ENCODE results near the gene ZNF597. TPM values are rescaled to one million over a fixed set of nuclear protein-coding genes. Genes with fewer than 3 reads are reported as not detected.
"Not testable (repeated sequence)": the region's sequence is repeated elsewhere in the genome, so short reads cannot be mapped to it uniquely, and the experiment has no call there.

Gene ZNF597
- total RNA-seq, 2 donors from 2014 or later, result 2.0 to 3.1 TPM

DNA sequence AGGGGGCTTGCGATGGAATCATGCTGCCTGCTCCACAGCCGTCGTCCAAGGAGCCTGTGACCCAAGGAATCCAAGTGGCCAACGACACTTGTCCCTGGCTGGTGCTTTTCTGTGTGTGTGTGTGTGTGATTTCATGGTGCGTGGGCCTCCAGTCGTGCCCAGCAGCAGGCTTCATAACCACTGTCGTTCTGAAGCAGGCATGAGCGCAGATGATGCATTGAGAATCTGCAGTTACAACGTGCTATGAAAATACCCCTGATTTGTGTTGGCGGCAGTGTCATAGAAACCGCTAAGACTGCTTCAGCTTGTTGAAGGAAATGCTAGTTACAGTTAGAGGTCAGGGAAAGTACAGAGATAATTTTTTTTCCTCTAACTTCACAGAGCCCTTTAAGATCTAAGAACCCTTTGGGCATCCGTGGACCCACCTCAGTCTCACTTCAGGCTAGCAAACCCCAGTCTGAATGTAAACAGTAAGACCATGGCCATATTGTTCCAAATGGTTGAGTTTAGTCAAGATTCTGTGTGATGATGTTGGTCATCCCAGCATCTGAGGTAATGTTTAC lies 36.4 kb upstream of the ZNF597 start:
- ATAC-seq (peak; percentile 11 to 46), DNase-seq (ENCODE audit: low spot score in 2 of 2) (no peak)
- no peaks in the 10 kb centered on the region for H3K9me3 Mint-ChIP-seq
- H3K27ac Mint-ChIP-seq, result peak overlapping the region; percentile 48 to 79
- H3K36me3 Mint-ChIP-seq, result peaks cover 0 to 5% of the 10 kb centered on the region in 2 donors

DNA sequence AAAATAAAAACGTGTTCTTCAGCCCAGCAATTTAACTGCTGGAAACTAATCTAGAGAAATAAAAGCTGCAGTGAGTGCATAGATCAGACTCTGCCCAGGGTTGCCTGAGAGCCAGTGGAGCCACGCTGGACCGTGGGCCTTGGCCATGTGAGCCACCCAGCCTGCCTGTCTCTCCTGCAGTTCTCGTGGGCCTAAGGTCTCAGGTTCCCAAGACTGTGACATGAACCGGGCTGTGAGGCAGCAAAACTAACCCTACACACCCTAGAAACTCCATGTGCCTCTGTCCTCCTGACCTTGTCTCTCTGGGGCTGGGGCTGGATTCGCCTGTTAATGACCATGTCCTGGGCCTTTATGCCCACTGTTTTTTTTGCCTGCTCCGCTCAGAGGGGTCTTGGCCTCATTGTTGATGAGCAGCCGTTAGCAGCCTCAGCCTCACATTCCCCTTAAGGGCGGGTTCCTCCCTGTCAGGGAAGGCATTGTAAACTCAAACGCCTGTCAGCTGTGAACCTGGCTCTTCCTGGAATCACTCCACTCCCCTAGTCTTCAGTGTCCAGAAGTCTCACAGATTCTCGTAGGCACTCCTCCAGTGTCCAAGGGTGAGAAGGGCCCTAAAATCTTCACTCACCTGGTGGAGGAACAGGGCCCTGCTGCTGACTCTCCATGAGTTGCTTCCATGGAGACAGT lies 35.1 kb upstream of the ZNF597 start:
- ATAC-seq (no peak), DNase-seq (ENCODE audit: low spot score in 2 of 2) (no peak)
- Mint-ChIP-seq H3K36me3 (peaks cover 0 to 5% of the 10 kb centered on the region in 2 donors), H3K27ac (peak overlapping the region in 1 of 2 donors; percentile 52), H3K9me3 (no peaks in the 10 kb centered on the region)

DNA sequence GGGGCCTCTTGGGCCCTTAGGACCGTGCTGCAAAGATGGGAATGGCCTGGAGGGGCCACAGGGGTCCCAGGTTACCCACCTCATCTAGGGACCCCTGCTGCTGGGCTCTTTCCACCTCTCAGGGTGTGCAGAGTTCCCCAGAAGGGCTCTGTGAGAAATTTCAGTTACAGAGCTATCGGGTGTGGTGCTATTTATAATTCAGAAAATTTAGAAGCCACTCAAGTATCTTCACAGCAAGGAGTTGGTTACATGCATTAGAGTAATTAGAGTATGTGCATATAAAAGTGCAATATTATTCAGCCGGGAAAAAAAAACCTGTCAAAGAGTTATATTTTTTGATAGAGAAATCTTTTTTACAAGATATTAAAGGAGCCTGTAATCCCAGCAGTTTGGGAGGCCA lies 33.1 kb upstream of the ZNF597 start:
- no peak for DNase-seq (ENCODE audit: low spot score in 2 of 2)

DNA sequence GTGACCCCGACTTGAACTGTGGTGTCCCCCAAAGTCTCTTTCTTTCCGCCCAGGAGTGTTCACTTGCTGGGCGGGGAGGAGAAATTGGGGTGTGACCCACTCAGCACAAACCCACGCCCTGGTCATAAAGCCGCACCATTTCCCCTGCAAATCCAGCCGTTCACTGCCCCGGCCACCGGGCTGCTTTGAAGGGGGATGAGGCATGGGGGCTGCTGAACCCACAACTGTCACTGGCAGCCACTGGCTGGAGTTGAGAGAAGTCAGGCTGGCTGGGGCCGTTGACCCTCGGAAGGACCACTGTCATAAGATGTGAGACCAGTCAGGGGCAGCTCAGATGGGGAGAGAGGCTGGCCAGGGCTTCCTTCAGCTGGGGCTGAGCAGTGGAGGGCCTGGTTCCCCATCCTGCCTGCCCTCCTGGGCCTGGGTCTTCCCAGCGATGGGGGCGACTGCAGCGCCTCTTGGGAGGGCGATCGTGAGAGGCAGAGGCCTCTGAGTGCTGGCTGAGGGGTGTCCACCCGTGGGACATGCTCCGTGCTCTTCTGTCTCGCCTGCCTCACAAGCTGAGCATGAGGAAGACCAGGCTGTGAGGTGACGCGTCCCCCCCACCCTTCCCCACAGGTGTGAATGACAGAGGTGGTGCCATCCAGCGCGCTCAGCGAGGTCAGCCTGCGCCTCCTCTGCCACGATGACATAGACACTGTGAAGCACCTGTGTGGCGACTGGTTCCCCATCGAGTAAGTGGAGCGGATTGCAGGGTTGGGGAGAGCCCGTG lies 32.5 kb upstream of the ZNF597 start:
- no peak for ATAC-seq
- Mint-ChIP-seq H3K36me3 (peaks cover 4 to 16% of the 10 kb centered on the region in 2 donors), H3K9me3 (peaks cover 0 to 7% of the 10 kb centered on the region in 2 donors), H3K27ac (peak overlapping the region in 1 of 2 donors; percentile 37)
- no peak for DNase-seq (ENCODE audit: low spot score in 2 of 2)

More for the DNA sequence above, 33.1 kb upstream of the ZNF597 start:
- ATAC-seq, result no peak
- Mint-ChIP-seq H3K27ac (no peak overlapping the region), H3K36me3 (peaks cover 4 to 16% of the 10 kb centered on the region in 2 donors), H3K9me3 (peaks cover 0 to 7% of the 10 kb centered on the region in 2 donors)

DNA sequence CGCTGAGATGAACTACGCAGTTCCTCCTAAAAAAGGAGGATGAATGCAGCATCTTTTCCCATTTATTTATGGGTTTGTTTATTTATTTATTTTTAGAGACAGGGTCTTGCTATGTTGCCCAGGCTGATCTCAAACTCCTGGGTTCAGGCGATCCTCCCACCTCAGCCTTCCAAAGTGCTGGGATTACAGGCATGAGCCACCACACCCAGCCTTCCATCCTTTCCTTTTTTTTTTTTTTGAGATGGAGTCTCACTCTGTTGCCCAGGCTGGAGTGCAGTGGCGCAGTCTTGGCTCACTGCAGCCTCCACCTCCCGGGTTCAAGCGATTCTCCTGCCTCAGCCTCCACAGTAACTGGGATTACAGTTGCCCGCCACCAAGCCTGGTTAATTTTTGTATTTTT lies 31.6 kb upstream of the ZNF597 start:
- Mint-ChIP-seq H3K36me3 (peaks cover 4 to 16% of the 10 kb centered on the region in 2 donors), H3K27ac (peak overlapping the region in 1 of 2 donors; percentile 37)
- DNase-seq (ENCODE audit: low spot score in 2 of 2); ATAC-seq; H3K9me3 Mint-ChIP-seq: not testable (repeated sequence)

DNA sequence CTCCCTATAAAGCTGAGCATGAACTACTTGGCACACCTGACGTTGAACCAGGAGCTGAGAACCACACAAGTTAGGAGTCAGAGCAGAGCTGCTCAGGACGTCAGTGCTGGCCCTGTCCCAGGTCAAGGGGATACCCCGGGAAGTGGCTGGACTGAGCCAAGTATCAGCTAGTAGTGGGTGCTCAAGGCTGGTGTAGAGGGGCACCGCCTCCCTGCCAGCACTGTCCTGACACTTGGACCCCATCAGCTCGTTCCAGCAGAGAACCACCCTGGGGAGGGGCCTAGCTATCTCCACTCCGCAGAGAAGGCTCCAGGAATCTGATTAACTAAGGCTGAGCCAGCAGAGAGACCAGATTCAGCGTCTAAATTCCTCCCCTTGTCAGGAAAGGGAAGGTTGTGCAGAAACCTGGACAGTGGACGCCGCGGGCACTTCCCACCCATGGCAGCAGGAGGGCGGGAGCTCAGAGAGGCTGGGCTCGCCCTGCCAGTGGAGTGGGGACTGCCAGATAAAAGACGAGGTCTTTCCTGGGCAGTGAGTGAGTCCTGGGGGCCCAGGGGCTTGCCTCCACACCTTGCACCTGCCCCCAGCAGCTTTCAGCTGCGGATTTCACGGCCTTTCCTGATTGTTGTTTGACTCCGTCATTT lies 31.0 kb upstream of the ZNF597 start:
- Mint-ChIP-seq H3K27ac (no peak overlapping the region), H3K9me3 (peaks cover 0 to 7% of the 10 kb centered on the region in 2 donors), H3K36me3 (peaks cover 4 to 16% of the 10 kb centered on the region in 2 donors)
- ATAC-seq (no peak), DNase-seq (ENCODE audit: low spot score in 2 of 2) (no peak)

DNA sequence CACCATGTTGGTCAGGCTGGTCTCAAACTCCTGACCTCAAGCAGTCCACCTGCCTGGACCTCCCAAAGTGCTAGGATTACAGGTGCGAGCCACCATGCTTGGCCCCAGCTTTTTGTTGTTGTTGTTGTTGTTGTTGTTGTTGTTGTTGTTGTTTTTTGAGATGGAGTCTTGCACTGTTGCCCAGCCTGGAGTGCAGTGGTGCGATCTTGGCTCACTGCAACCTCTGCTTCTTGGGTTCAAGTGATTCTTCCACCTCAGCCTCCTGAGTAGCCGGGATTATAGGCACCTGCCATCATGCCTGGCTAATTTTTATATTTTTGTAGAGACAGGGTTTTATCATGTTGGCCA lies 30.3 kb upstream of the ZNF597 start:
- H3K36me3 Mint-ChIP-seq, result peaks cover 4 to 16% of the 10 kb centered on the region in 2 donors
- H3K9me3 Mint-ChIP-seq; ATAC-seq; DNase-seq (ENCODE audit: low spot score in 2 of 2): not testable (repeated sequence)
- H3K27ac Mint-ChIP-seq, result peak overlapping the region; percentile 66 to 90

DNA sequence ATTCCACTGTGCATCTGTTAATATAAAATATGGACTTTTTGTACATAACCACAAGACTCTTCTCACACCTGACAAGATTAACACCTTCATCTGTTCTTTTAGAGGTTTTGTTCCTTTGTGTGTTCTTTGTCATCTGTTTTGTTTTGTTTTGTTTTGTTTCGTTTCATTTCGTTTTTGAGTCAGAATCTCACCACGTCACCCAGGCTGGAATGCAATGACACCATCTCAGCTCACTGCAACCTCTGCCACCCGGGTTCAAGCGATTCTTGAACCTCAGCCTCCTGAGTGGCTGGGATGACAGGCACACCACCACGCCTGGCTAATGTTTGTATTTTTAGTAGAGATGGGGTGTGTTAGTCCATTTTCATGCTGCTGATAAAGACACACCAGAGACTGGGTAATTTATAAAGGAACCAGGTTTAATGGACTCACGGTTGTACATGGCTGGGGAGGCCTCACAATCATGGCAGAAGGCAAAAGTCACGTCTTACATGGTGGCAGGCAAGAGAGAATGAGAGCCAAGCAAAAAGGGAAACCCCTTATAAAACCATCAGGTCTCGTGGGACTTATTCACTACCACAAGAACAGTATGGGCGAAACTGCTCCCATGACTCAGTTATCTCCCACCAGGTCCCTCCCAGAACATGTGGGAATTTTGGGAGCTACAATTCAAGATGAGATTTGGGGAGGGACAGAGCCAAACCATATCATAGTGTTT lies 29.7 kb upstream of the ZNF597 start:
- H3K9me3 Mint-ChIP-seq, result peaks cover 0 to 7% of the 10 kb centered on the region in 2 donors
- peak overlapping the region; percentile 66 to 90 for H3K27ac Mint-ChIP-seq
- DNase-seq (ENCODE audit: low spot score in 2 of 2), result no peak
- peaks cover 4 to 16% of the 10 kb centered on the region in 2 donors for H3K36me3 Mint-ChIP-seq
- ATAC-seq, result peak; percentile 51 to 76

DNA sequence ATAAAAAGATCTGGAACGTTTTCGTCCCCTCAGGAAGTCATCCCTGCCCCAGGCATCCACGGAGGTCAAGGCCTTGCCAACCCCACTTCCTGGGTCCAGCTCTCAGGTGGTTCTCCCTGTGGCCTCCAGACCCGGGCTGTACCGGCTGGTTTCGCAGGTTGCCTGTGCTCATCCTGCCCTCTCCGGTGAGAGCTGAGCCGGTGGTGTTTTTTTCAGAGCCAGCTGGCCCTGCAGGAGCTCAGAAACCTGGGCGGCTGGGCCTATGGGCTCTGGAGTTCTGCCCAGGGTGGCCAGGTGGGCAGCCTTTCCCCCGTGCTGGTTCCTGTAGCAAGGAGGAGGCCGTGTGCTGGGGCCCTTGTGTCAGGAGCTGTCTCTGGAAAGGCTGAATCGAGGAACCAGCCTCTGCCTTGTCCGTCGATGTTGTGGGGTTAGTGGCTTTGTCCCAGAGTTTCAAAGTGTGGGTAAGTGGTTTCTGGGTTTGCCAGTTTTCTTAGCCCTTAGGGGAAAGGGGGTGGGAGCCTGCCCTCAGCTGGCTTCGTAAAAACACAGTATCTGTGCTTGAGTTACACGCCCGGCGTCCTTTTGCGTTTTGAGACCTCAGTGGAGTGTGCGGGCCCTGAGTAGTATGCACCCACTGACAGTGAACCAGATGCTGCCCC lies 28.3 kb upstream of the ZNF597 start:
- peaks cover 5 to 20% of the 10 kb centered on the region in 2 donors for H3K36me3 Mint-ChIP-seq
- peaks cover 0 to 7% of the 10 kb centered on the region in 2 donors for H3K9me3 Mint-ChIP-seq
- no peak overlapping the region for H3K27ac Mint-ChIP-seq

DNA sequence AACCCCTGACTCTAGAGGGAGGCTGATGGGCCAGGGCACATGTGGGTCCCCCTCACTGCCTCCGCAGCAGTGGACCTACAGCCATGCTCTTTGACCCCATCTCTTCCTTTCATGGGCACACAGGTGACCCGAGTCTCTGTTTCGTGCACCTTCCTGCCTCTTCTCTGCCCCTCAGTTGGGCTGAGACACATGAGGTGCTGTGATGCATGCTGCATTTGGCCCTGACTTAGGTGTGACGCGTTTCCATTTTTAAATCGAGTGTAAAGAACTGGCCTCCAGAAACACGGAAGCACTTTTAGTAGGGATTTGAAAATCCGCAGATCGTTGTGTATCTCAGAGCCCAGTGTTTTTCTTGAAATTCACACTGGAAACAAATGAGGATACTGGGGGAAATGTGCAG lies 27.4 kb upstream of the ZNF597 start:
- DNase-seq (ENCODE audit: low spot score in 2 of 2) (no peak), ATAC-seq (no peak)
- peaks cover 8 to 20% of the 10 kb centered on the region in 2 donors for H3K36me3 Mint-ChIP-seq
- no peak overlapping the region for H3K27ac Mint-ChIP-seq
- peaks cover 0 to 7% of the 10 kb centered on the region in 2 donors for H3K9me3 Mint-ChIP-seq

More for the DNA sequence above, 28.3 kb upstream of the ZNF597 start:
- no peak for ATAC-seq
- DNase-seq (ENCODE audit: low spot score in 2 of 2), result no peak

DNA sequence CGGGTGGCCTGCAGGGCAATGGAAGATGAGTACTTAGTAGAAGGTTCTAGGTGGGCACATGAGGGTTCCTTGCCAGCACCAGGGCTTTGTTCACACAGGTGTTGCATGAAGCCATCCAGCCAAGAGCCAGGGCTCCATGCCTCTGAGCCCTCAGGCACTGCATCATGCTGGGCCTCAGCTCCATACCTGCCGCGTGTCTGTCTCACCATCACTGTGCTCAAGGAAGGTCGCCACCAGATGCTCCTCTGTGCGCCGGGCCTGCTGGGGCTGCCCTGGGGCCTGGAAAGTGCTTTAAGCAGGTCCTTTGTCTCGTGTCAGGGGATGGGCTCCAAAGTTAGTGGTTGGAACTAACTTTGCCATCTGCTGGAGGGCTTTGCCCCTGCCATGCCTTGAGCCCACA lies 26.4 kb upstream of the ZNF597 start:
- ATAC-seq (no peak), DNase-seq (ENCODE audit: low spot score in 2 of 2) (no peak)
- H3K36me3 Mint-ChIP-seq, result peaks cover 8 to 20% of the 10 kb centered on the region in 2 donors
- H3K27ac Mint-ChIP-seq, result peak overlapping the region in 1 of 2 donors; percentile 72
- H3K9me3 Mint-ChIP-seq, result peaks cover 0 to 7% of the 10 kb centered on the region in 2 donors

DNA sequence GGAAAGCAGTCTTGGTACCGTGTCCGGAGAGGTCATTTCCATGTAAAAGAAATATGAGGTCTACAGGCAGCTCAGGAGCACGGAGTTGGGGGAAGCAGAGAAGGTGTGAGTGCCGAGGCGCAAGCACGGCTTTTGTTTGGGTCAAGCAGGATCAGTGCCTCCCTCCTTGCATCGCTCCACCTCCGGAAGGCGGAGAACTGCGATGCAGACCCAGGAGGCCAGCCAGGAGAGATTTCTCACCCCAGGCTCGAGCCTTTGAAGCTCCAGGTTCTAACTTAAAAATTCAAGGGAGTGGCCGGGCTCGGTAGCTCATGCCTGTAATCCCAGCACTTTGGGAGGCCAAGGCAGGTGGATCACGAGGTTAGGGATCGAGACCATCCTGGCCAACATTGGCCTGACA lies 25.2 kb upstream of the ZNF597 start:
- DNase-seq (ENCODE audit: low spot score in 2 of 2), result no peak
- ATAC-seq, result no peak
- Mint-ChIP-seq H3K27ac (no peak overlapping the region), H3K9me3 (peaks cover 0 to 7% of the 10 kb centered on the region in 2 donors), H3K36me3 (peaks cover 8 to 20% of the 10 kb centered on the region in 2 donors)

DNA sequence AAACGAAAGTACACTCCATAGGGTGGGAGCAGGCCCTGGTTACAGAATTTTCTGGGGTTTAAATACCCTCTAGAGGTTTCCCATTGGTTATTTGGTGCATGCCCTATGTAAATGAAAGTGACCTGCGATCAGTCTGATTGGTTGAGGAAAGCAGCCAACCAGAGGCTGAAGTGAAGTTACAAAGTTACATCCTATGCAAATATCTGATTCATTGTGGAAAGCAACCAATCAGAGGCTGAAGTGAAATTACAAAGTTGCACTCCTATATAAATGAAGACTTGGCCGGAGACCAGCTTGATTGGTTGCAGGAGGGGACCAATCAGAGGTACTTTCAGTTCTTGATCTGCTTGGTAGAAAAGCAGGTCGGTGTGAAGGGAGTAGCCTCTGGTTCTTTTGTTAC lies 24.6 kb upstream of the ZNF597 start:
- ATAC-seq, result peak; percentile 40 to 50
- DNase-seq (ENCODE audit: low spot score in 2 of 2), result no peak
- Mint-ChIP-seq H3K36me3 (peaks cover 6 to 16% of the 10 kb centered on the region in 2 donors), H3K27ac (peak overlapping the region in 1 of 2 donors; percentile 61), H3K9me3 (peaks cover 0 to 5% of the 10 kb centered on the region in 2 donors)

DNA sequence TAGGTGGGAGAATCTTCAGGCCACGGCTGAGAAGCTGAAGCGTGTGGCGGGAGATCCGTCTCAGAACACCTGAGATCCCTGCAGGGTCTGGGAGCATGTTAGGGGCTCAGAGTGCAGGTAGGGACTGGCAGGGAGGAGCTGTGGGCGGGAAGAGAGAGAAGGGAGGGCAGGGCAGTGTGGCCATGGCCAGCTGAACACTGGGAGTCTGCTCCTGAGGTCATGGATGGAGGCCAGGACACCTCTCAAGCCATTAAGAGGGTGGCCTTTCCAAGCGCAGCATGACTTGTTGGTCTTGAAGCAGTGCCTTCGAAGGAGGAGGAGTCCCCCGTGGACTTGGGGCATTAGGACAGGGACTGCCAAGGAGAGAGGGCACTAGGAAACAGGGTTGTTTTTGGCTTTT lies 23.9 kb upstream of the ZNF597 start:
- no peak for ATAC-seq
- DNase-seq (ENCODE audit: low spot score in 2 of 2), result no peak
- Mint-ChIP-seq H3K27ac (peak overlapping the region; percentile 61 to 88), H3K36me3 (peaks cover 4 to 8% of the 10 kb centered on the region in 2 donors), H3K9me3 (no peaks in the 10 kb centered on the region)

DNA sequence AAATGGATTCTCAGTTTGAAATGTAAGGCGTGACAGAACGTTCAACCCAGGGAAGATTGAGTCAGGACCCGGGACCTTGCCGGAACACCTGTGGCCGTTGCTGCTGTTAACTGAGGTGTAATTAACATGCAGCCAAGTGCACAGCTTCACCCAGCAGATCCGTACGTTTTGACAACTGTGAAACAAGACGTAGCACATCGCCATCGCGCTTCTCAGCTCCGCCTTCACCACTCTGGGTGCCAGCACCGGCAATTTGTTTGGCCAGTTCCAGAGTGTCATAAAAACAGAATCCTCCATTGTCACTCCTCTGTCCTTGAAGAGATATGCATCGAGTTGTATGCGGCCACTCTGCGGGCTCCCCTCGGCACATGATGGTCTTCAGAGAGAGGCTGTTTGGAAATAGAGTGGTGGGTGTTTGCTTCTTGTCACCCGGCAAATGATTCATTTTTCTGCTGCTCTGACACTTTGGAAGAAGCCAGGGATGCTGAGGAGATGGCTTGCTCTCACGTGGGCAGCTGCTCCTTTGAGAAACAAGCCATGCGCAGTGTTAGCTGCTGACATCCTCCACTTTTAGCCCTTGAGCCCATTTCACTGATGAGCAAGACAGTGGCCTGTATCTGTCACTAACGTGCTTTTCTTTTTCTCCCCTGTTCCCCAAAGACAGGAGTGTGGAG lies 22.7 kb upstream of the ZNF597 start:
- H3K9me3 Mint-ChIP-seq, result no peaks in the 10 kb centered on the region
- ATAC-seq (no peak), DNase-seq (ENCODE audit: low spot score in 2 of 2) (no peak)
- H3K27ac Mint-ChIP-seq, result peak overlapping the region in 1 of 2 donors; percentile 63
- peaks cover 4% of the 10 kb centered on the region in 2 donors for H3K36me3 Mint-ChIP-seq

Data from activated naive CD4-positive, alpha-beta T cell treated with anti-CD3 and anti-CD28 coated beads, Interleukin-2, amount 50 U/mL, for 72 hours (primary cell).